Body of pancreas (tissue), 4 donors: ENCODE results near the gene C2orf49.

ENCODE experiments used
- POLR2A ChIP-seq, 3 donors: fragments of 450-650 bp; IDR thresholded peaks; one replicate each; pipeline ENCODE4 v1.6.1; 2016; ENCODE audit warnings: antibody characterized with exemption in 3 of 3, mild to moderate bottlenecking in 2 of 3
- TF ChIP-seq, protein P1 (sequence below), 7 experiments: fragments of 450-650 bp in 4 of 7; fragments of 200-600 bp in 3 of 7; sonication (generic) in 3 of 7; IDR thresholded peaks; one replicate each; pipeline ENCODE4 v1.5.1; 2016 to 2019; ENCODE audit warnings: antibody characterized with exemption in 7 of 7

DNA sequence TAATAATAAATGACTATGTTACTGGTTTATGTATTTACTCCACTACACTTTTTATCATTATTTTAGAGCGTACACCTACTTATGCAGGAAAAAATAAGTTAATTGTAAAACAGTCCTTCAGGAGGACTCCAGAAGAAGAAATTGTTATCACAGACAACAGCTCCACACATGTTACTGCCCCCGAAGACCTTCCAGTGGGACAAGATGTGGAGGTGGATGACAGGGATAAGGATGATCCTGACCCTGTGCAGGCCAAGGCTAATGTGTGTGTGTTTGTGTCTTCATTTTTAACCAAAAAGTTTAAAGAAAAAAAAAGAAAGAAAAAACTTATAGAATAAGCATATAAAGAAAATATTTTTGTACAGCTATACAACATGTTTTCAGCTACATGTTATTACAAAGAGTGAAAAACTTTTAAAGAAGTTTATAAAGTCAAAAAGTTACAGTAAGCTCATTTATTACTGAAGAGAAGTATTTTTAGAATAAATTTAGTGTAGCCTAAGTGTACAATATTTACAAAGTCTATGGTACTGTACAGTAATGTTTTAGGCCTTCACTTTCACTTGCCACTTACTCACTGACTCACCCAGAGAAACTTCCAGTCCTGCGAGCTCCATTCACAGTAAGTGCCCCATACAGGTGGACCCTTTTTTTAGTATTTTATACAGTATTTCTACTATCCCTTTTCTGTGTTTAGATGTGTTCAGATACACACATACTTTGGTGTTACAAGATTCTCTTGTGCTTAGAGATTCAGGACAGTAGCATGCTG is 15.3 kb upstream of the C2orf49 start:
- TF ChIP-seq POLR2A (IDR thresholded peaks at IDR 0.05) = no peak
- TF ChIP-seq, protein P1, sequence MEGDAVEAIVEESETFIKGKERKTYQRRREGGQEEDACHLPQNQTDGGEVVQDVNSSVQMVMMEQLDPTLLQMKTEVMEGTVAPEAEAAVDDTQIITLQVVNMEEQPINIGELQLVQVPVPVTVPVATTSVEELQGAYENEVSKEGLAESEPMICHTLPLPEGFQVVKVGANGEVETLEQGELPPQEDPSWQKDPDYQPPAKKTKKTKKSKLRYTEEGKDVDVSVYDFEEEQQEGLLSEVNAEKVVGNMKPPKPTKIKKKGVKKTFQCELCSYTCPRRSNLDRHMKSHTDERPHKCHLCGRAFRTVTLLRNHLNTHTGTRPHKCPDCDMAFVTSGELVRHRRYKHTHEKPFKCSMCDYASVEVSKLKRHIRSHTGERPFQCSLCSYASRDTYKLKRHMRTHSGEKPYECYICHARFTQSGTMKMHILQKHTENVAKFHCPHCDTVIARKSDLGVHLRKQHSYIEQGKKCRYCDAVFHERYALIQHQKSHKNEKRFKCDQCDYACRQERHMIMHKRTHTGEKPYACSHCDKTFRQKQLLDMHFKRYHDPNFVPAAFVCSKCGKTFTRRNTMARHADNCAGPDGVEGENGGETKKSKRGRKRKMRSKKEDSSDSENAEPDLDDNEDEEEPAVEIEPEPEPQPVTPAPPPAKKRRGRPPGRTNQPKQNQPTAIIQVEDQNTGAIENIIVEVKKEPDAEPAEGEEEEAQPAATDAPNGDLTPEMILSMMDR (IDR thresholded peaks at IDR 0.05) = no peak
